K562 (cell line): Measurements from ENCODE around the gene NEURL4. TPM values are rescaled to one million over a fixed set of nuclear protein-coding genes. Genes with fewer than 3 reads are reported as not detected.

Experiments used
- ATAC-seq: fragments of 200-7000 bp; cut with Tn5 transposase; 3 replicates; pipeline ENCODE4 v1.9.1; 2020; ENCODE audit warnings: moderate library complexity
- BruUV-seq: library from RNA; stranded (reverse); fragments of 400-500 nt; replicated peaks from 2 replicates; lab custom pipeline; 2021; lab: Mats Ljungman, UMichigan
- CTCF ChIA-PET: fragments of 300-600 bp; formaldehyde crosslinking; extraction: SDS; loops from one replicate; lab custom pipeline; 2021; ENCODE audit warnings: low intra/inter-chr PET ratio; lab: Yijun Ruan, JAX
- POLR2A ChIA-PET: fragments of 300-600, 350-650 bp; sonication (Branson Sonifier 250); formaldehyde crosslinking; extraction: SDS; loops from one replicate; lab custom pipeline; 2021; ENCODE audit warnings: antibody characterized with exemption, inconsistent platforms; lab: Yijun Ruan, JAX
- DNase-seq, 4 experiments: peaks; one replicate each; pipeline versions ENCODE4 v3.0.0 to v3.0.0-alpha.2; 2011 to 2018; ENCODE audit warnings: low spot score in 3 of 4, mixed read lengths in 3 of 4; ENCODE audit errors: extremely low read depth in 1 of 4
- FAIRE-seq: peaks from 2 replicates; lab custom pipeline; 2011; peaks lifted over from hg19 to GRCh38; lab: Jason Lieb, UNC
- H2AFZ ChIP-seq: 2 replicates; pipeline ENCODE4 v1.6.0; 2011; ENCODE audit warnings: low read depth, low read length, control low read depth, inconsistent platforms
- H3K27ac ChIP-seq: fragments of 200-600 bp; 3 replicates; pipeline ENCODE4 v1.8.0; 2011; ENCODE audit warnings: low read depth, mild to moderate bottlenecking, control low read depth, inconsistent platforms, low read length, moderate library complexity, mixed read lengths; ENCODE audit errors: extremely low read depth
- H3K27me3 ChIP-seq, 2 experiments: fragments of 300-600 bp in 1 of 2; 2 replicates in 1 of 2; 3 replicates in 1 of 2; pipeline versions ENCODE4 v1.6.0 to v1.8.0; 2011; ENCODE audit warnings: inconsistent platforms in 2 of 2, low read length in 2 of 2, mild to moderate bottlenecking in 1 of 2, mixed read lengths in 1 of 2, moderate library complexity in 1 of 2; ENCODE audit not compliant: control insufficient read depth in 2 of 2, insufficient read depth in 2 of 2
- H3K36me3 ChIP-seq: fragments of 300-600 bp; 3 replicates; pipeline ENCODE4 v1.8.0; 2011; ENCODE audit warnings: mild to moderate bottlenecking, low read length, inconsistent platforms; ENCODE audit not compliant: control insufficient read depth, insufficient read depth
- H3K4me1 ChIP-seq, 2 experiments: fragments of 200-600 bp in 1 of 2; replicated peaks in 1 of 2; 2 replicates in 1 of 2; 3 replicates in 1 of 2; pipeline versions ENCODE4 v1.5.1 to v1.8.0; 2011; ENCODE audit warnings: inconsistent platforms in 2 of 2, low read length in 2 of 2, mild to moderate bottlenecking in 1 of 2, mixed read lengths in 1 of 2, moderate library complexity in 1 of 2; ENCODE audit not compliant: control insufficient read depth in 2 of 2, insufficient read depth in 2 of 2
- H3K4me2 ChIP-seq: 2 replicates; pipeline ENCODE4 v1.6.1; 2011; ENCODE audit warnings: low read length, control low read depth, inconsistent platforms, mixed read lengths; ENCODE audit not compliant: insufficient read depth
- H3K4me3 ChIP-seq: fragments of 200-600 bp; sonication (generic), shearing (Covaris generic); 2 replicates; pipeline ENCODE4 v1.5.1; 2016; ENCODE audit warnings: control low read depth, inconsistent platforms
- H3K79me2 ChIP-seq: fragments of 200-600 bp; 3 replicates; pipeline ENCODE4 v1.8.0; 2011; ENCODE audit warnings: low read length, inconsistent platforms; ENCODE audit not compliant: control insufficient read depth, insufficient read depth
- H3K9ac ChIP-seq, 2 experiments: 2 replicates each; pipeline versions ENCODE4 v1.6.0 to v1.6.1; 2011; ENCODE audit warnings: low read depth in 2 of 2, low read length in 2 of 2, control low read depth in 1 of 2, inconsistent platforms in 1 of 2, mild to moderate bottlenecking in 1 of 2, mixed read lengths in 1 of 2; ENCODE audit not compliant: insufficient read depth in 1 of 2
- H3K9me1 ChIP-seq: one replicate; pipeline ENCODE4 v1.6.0; 2011; ENCODE audit warnings: inconsistent platforms, mild to moderate bottlenecking, low read length, moderate library complexity; ENCODE audit not compliant: control insufficient read depth, insufficient read depth
- H3K9me3 ChIP-seq: replicated peaks from 2 replicates; pipeline ENCODE4 v1.5.1; 2011; ENCODE audit warnings: low read depth, low read length, inconsistent platforms; ENCODE audit not compliant: control insufficient read depth, insufficient read depth
- H4K20me1 ChIP-seq: replicated peaks from 2 replicates; pipeline ENCODE4 v1.6.1; 2011; ENCODE audit warnings: low read length, inconsistent platforms, mixed read lengths; ENCODE audit not compliant: control insufficient read depth, insufficient read depth
- ETS2 ChIP-seq: IDR thresholded peaks from 2 replicates; pipeline ENCODE4 v1.6.1; 2016; ENCODE audit warnings: borderline replicate concordance, missing genetic modification characterization, mild to moderate bottlenecking, moderate library complexity, missing compliant biosample characterization; ENCODE audit not compliant: poor library complexity, severe bottlenecking
- FOXP1 ChIP-seq: sonication (generic); formaldehyde crosslinking; IDR thresholded peaks from 2 replicates; pipeline ENCODE4 v1.8.0; 2022; ENCODE audit warnings: mild to moderate bottlenecking, missing genetic modification reagents
- KLF1 ChIP-seq: fragments of 450-650 bp; IDR thresholded peaks from 2 replicates; pipeline ENCODE4 v1.6.1; 2016; ENCODE audit warnings: missing genetic modification characterization, missing compliant biosample characterization
- MAFK ChIP-seq: IDR thresholded peaks from 2 replicates; pipeline ENCODE4 v1.6.1; 2011; ENCODE audit warnings: low read length, improper control_type of control experiment
- NELFE ChIP-seq: IDR thresholded peaks from 2 replicates; pipeline ENCODE4 v1.6.1; 2011; ENCODE audit warnings: mild to moderate bottlenecking; ENCODE audit not compliant: insufficient read depth, insufficient read length
- POLR3G ChIP-seq: IDR thresholded peaks from 2 replicates; pipeline ENCODE4 v1.6.1; 2011; ENCODE audit not compliant: insufficient read length, insufficient replicate concordance; ENCODE audit errors: extremely low read depth
- XRCC5 ChIP-seq: fragments of 200-400 bp; formaldehyde crosslinking; IDR thresholded peaks from 2 replicates; pipeline ENCODE4 v1.6.1; 2017; ENCODE audit warnings: low read depth, mild to moderate bottlenecking, low read length
- ZBTB7A ChIP-seq: IDR thresholded peaks from 2 replicates; pipeline ENCODE4 v1.6.1; 2011; ENCODE audit warnings: low read depth, mild to moderate bottlenecking, low read length, moderate library complexity, borderline replicate concordance; ENCODE audit not compliant: control insufficient read depth
- WGBS: fragments of 100-300 bp; shearing (Covaris generic); methylation state at CpG from one replicate; pipeline ENCODE4 v1.1.6; 2016; ENCODE audit warnings: low coverage, mixed read lengths; ENCODE audit not compliant: insufficient coverage; ENCODE audit errors: missing lambda C conversion rate; 5-methylcytosine and 5-hydroxymethylcytosine counted together
- in situ Hi-C: fragments of 300-500 bp; cut with MboI; formaldehyde crosslinking; loops from 4 replicates; pipeline ENCODE4 v1.15.0; 2018; ENCODE audit warnings: inconsistent platforms, mixed read lengths
- intact Hi-C: fragments of 100-400 bp; cut with micrococcal nuclease; formaldehyde crosslinking; loops from 2 replicates; pipeline ENCODE4 v1.14.2; 2022
- polyA plus RNA-seq, 8 experiments: library from polyadenylated mRNA; depleted of rRNA in 4 of 8; stranded (reverse) in 5 of 8; unstranded in 3 of 8; fragments of >200 nt; fragmentation: Nextera tagmentation in 2 of 8; fragmentation: Illumina TruSeq in 1 of 8; extraction: Ambion mirVana in 2 of 8; extraction: Trizol in 1 of 8; gene quantifications; 2 replicates each; pipeline versions ENCODE4 v1.2.1 to v1.2.3, GENCODE V29; 2011 to 2014; ENCODE audit warnings: inconsistent platforms in 1 of 8, missing spikeins in 1 of 8
- total RNA-seq, 7 experiments: library from RNA; depleted of rRNA in 6 of 7; stranded (reverse); fragments of >200 nt in 6 of 7; fragmentation: Illumina TruSeq in 2 of 7; extraction: Trizol in 2 of 7; gene quantifications; 2 replicates each; pipeline versions ENCODE4 v1.2.1 to v1.2.3, GENCODE V29; 2011 to 2021; ENCODE audit warnings: low replicate concordance in 1 of 7
- TF ChIP-seq, protein P1 (sequence below): fragments of 250-450 bp; sonication (Bioruptor Pico); IDR thresholded peaks from 2 replicates; pipeline ENCODE4 v1.4.0; 2020; ENCODE audit warnings: mild to moderate bottlenecking, moderate library complexity, borderline replicate concordance
- TF ChIP-seq, protein P2 (sequence below): fragments of 450-650 bp; IDR thresholded peaks from 2 replicates; pipeline ENCODE4 v1.6.1; 2017; ENCODE audit warnings: antibody characterized with exemption, mild to moderate bottlenecking
- TF ChIP-seq, protein P3 (sequence below): fragments of 450-650 bp; IDR thresholded peaks from 2 replicates; pipeline ENCODE4 v1.6.1; 2016; ENCODE audit warnings: low read depth, mild to moderate bottlenecking, moderate library complexity

The NEURL4 gene
- total and polyA plus RNA-seq, 9 of the 15 experiments (the other 6 are each of a cell fraction or from before 2014, with no cell fraction given) = 0.08 to 37.4 (median 11.5) TPM

DNA sequence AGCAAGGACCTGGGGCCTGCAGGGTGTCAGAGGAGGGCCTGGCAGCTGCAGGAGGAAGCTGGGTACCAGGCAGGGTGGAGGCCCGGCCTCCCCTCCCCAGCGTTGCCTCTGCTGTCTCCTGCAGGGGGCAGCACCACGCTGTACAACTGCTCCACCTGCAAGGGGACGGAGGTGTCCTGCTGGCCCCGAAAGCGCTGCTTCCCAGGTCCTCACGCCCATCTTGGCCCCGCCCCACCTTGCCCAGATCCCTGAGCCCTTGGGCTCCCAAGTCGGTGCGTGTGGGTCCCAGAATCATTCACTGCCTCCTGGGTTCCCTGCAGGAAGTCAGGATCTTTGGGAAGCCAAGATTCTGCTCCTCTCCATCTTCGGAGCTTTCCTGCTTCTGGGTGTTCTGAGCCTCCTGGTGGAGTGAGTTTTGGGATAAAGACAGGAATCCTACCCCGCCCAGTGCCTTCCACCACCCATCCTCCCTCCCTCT, 27.0 kb upstream of the NEURL4 start:
- H3K79me2 ChIP-seq = peaks cover 3% of the 10 kb centered on the region
- DNase-seq (peak; percentile 78 to 86 (median 81)), FAIRE-seq (peak; percentile 88), ATAC-seq (peak; percentile 77)
- peak overlapping the region; percentile 54; the same call in 1 of the 2 replicates for H3K4me2 ChIP-seq
- H3K36me3 ChIP-seq = no peaks in the 10 kb centered on the region
- peak overlapping the region in 1 of 2 experiments; percentile 68; a peak in 2 of 4 replicates for H3K9ac ChIP-seq
- BruUV-seq = no TSS peak
- H4K20me1 ChIP-seq = no peaks in the 10 kb centered on the region
- in situ Hi-C loops = loop anchor here (10.0 kb wide), 1 partner anchor 199 kb away; the partner anchor contains the start of gene TNFSF13
- POLR2A ChIA-PET = interaction anchor here (0.6 to 1.6 kb wide), 6 partner anchors 24 to 230 kb away, joined by 3 to 7 read pairs (median 4); no protein-coding TSS in a partner anchor
- H3K27me3 ChIP-seq = no peaks in the 10 kb centered on the region
- CTCF ChIA-PET = interaction anchor here (0.6 to 1.7 kb wide), 3 partner anchors 127 to 220 kb away, joined by 3 to 9 read pairs (median 5); no protein-coding TSS in a partner anchor
- no peak overlapping the region for H3K27ac ChIP-seq
- no peak overlapping the region for H3K4me3 ChIP-seq
- H3K9me1 ChIP-seq = no peaks in the 10 kb centered on the region
- peaks cover 0 to 37% of the 10 kb centered on the region in 2 experiments; a peak in 3 of 5 replicates for H3K4me1 ChIP-seq
- 0 out of 2 replicates have a peak overlapping the region, but pooled peaks have one; percentile 48 for H2AFZ ChIP-seq
- intact Hi-C loops = loop anchor here (5.0 kb wide), 2 partner anchors 146 to 206 kb away; partner anchors contain the start of gene SENP3
- no peaks in the 10 kb centered on the region for H3K9me3 ChIP-seq
- WGBS = 5% methylated on average over 11 of the region's 12 CpGs
- TF ChIP-seq FOXP1 (no peak), XRCC5 (peak; percentile 80; the same call in 1 of the 2 replicates), ZBTB7A (peak; percentile 38; the same call in 1 of the 2 replicates), NELFE (no peak), ETS2 (tag) (no peak), KLF1 (no peak), POLR3G (no peak), MAFK (no peak)
- TF ChIP-seq, protein P1, sequence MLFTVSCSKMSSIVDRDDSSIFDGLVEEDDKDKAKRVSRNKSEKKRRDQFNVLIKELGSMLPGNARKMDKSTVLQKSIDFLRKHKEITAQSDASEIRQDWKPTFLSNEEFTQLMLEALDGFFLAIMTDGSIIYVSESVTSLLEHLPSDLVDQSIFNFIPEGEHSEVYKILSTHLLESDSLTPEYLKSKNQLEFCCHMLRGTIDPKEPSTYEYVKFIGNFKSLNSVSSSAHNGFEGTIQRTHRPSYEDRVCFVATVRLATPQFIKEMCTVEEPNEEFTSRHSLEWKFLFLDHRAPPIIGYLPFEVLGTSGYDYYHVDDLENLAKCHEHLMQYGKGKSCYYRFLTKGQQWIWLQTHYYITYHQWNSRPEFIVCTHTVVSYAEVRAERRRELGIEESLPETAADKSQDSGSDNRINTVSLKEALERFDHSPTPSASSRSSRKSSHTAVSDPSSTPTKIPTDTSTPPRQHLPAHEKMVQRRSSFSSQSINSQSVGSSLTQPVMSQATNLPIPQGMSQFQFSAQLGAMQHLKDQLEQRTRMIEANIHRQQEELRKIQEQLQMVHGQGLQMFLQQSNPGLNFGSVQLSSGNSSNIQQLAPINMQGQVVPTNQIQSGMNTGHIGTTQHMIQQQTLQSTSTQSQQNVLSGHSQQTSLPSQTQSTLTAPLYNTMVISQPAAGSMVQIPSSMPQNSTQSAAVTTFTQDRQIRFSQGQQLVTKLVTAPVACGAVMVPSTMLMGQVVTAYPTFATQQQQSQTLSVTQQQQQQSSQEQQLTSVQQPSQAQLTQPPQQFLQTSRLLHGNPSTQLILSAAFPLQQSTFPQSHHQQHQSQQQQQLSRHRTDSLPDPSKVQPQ (CRISPR knock-in tag) = no peak
- TF ChIP-seq, protein P2, sequence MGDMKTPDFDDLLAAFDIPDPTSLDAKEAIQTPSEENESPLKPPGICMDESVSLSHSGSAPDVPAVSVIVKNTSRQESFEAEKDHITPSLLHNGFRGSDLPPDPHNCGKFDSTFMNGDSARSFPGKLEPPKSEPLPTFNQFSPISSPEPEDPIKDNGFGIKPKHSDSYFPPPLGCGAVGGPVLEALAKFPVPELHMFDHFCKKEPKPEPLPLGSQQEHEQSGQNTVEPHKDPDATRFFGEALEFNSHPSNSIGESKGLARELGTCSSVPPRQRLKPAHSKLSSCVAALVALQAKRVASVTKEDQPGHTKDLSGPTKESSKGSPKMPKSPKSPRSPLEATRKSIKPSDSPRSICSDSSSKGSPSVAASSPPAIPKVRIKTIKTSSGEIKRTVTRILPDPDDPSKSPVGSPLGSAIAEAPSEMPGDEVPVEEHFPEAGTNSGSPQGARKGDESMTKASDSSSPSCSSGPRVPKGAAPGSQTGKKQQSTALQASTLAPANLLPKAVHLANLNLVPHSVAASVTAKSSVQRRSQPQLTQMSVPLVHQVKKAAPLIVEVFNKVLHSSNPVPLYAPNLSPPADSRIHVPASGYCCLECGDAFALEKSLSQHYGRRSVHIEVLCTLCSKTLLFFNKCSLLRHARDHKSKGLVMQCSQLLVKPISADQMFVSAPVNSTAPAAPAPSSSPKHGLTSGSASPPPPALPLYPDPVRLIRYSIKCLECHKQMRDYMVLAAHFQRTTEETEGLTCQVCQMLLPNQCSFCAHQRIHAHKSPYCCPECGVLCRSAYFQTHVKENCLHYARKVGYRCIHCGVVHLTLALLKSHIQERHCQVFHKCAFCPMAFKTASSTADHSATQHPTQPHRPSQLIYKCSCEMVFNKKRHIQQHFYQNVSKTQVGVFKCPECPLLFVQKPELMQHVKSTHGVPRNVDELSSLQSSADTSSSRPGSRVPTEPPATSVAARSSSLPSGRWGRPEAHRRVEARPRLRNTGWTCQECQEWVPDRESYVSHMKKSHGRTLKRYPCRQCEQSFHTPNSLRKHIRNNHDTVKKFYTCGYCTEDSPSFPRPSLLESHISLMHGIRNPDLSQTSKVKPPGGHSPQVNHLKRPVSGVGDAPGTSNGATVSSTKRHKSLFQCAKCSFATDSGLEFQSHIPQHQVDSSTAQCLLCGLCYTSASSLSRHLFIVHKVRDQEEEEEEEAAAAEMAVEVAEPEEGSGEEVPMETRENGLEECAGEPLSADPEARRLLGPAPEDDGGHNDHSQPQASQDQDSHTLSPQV = no peak
- TF ChIP-seq, protein P3, sequence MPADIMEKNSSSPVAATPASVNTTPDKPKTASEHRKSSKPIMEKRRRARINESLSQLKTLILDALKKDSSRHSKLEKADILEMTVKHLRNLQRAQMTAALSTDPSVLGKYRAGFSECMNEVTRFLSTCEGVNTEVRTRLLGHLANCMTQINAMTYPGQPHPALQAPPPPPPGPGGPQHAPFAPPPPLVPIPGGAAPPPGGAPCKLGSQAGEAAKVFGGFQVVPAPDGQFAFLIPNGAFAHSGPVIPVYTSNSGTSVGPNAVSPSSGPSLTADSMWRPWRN = no peak
